ENCODE data around the gene TSPAN12. TPM values are rescaled to one million over a fixed set of nuclear protein-coding genes. Genes with fewer than 3 reads are reported as not detected.

Gene TSPAN12
- total RNA-seq, 2 donors from 2014 or later = not detected

DNA sequence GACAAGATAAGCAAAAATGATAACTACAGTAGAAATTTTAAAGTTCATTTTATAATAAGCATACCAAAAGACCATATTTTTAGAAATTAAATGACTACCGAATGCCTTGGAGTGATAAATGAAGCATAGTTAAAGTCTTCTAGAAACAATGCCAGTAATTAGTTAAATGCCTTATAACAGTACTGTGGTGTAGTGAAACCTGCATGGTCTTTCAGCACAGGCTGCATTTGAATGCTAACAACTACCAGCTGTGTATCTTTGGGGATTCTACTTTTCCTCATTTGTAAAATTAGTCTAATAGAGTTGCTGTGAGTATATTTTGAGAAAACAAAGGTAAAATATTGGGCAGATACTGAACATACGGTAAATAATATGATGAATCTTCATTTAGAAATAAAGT lies 25.1 kb downstream of the TSPAN12 start:
- H3K27me3 Mint-ChIP-seq = peaks cover 15 to 40% of the 10 kb centered on the region in 2 donors
- peaks cover 4% of the 10 kb centered on the region for H3K9me3 Mint-ChIP-seq
- H3K36me3 Mint-ChIP-seq = no peaks in the 10 kb centered on the region
- no peak overlapping the region for H3K4me3 Mint-ChIP-seq
- no peaks in the 10 kb centered on the region for H3K4me1 Mint-ChIP-seq (ENCODE audit: low read depth in 2 of 2)
- ATAC-seq (no peak), DNase-seq (ENCODE audit: low spot score) (no peak)
- H3K27ac Mint-ChIP-seq = no peak overlapping the region

DNA sequence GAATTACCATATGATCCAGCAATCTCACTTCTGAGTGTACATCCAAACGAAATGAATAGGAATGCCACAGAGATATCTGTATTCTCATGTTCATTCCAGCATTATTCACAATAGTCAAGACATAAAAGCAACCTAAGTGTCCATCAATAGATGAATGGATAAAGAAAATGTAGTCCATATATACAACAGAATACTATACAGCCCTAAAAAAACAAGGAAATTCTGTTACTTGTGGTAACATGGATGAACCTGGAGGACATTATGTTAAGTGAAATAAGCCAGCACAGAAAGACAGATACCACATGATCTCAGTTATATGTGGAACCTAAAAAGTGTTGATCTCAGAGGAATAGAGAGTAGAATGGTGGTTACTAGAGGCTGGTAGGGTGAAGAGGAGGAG lies 26.7 kb downstream of the TSPAN12 start:
- peaks cover 4% of the 10 kb centered on the region for H3K9me3 Mint-ChIP-seq
- H3K27me3 Mint-ChIP-seq = peaks cover 15 to 40% of the 10 kb centered on the region in 2 donors
- H3K4me1 Mint-ChIP-seq (ENCODE audit: low read depth in 2 of 2) = no peaks in the 10 kb centered on the region
- no peak for ATAC-seq
- no peak overlapping the region for H3K4me3 Mint-ChIP-seq
- DNase-seq (ENCODE audit: low spot score) = no peak
- no peaks in the 10 kb centered on the region for H3K36me3 Mint-ChIP-seq
- H3K27ac Mint-ChIP-seq = no peak overlapping the region

DNA sequence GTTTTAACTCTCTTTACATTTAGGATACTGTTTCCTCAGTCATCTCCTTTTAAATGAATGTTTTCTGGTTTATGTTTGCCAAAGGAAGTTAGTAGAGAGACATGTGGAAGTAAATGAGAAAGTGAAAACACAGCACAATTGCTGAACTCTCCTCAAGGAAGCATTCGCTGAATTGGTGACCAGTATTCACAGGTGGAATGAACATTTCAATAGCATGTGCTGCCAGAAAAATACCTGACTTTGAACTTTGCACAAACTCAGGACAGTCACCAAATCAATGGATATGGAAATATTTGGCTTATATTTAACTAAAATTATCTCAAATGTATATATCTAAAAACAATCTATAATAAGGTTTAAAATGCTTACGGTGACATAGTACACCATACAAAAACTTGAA lies 28.5 kb downstream of the TSPAN12 start:
- peaks cover 7 to 36% of the 10 kb centered on the region in 2 donors for H3K27me3 Mint-ChIP-seq
- H3K27ac Mint-ChIP-seq = no peak overlapping the region
- H3K36me3 Mint-ChIP-seq = no peaks in the 10 kb centered on the region
- no peak overlapping the region for H3K4me3 Mint-ChIP-seq
- no peaks in the 10 kb centered on the region for H3K4me1 Mint-ChIP-seq (ENCODE audit: low read depth in 2 of 2)
- DNase-seq (ENCODE audit: low spot score) (no peak), ATAC-seq (no peak)
- H3K9me3 Mint-ChIP-seq = peaks cover 4% of the 10 kb centered on the region

DNA sequence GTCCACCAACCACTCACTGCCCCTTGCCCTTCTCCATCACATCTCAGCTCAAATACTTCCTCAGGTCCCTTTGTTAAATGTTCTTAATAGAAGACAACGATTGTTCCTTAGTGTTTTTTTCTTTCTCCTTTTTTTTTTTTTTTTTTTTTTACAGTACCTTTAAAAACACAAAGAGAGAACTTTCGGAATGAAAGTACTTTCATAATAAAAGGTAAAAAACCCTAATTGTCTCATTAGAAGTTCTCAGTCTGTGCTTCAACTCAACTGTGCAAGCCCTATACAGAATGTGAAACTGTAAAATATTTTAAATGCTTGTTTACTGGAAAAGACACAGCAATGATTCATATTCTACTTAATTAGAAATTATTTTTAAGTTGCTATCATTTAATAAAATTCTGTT lies 29.4 kb downstream of the TSPAN12 start:
- H3K36me3 Mint-ChIP-seq = no peaks in the 10 kb centered on the region
- no peak overlapping the region for H3K27ac Mint-ChIP-seq

DNA sequence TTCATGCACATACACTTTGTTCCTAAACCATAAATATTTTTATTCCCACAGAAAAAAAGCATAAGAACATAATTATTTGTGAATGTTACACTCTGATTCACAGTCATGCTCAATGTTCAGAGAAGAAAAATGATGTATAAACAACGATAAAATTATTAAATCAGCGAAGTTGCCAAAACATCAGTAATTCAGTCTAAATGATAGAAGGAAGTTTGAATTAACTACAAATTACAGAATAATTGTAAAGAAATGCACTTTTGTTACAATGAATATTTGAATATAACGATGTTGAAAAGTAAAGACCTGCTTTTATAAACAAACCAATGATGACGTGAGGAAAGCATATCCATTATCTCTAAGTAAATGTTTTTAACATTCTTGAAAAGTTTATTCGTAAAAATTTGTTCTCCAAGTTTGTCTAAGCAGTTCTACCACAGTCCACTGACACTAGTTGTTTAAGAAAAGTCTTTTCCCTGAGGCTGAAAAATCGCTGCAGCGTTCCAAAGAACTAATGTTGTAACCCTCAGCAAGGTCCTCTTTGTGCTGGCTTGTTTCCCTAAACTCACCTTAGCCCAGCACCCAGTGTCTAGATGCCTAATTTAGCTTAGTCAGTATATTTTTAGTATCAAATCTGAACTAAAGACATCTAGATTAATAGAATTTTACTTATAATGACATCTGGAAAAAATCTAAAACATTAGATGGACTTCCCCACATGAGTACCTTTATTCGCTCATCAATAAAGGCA lies 30.4 kb downstream of the TSPAN12 start:
- Mint-ChIP-seq H3K9me3 (peaks cover 4% of the 10 kb centered on the region), H3K27me3 (peaks cover 7 to 46% of the 10 kb centered on the region in 2 donors), H3K4me1 (ENCODE audit: low read depth in 2 of 2) (no peaks in the 10 kb centered on the region), H3K27ac (no peak overlapping the region), H3K36me3 (no peaks in the 10 kb centered on the region), H3K4me3 (no peak overlapping the region)
- DNase-seq (ENCODE audit: low spot score) (no peak), ATAC-seq (no peak)

More for the DNA sequence above, 29.4 kb downstream of the TSPAN12 start:
- Mint-ChIP-seq H3K9me3 (peaks cover 4% of the 10 kb centered on the region), H3K27me3 (peaks cover 7 to 38% of the 10 kb centered on the region in 2 donors), H3K4me1 (ENCODE audit: low read depth in 2 of 2) (no peaks in the 10 kb centered on the region), H3K4me3 (no peak overlapping the region)
- DNase-seq (ENCODE audit: low spot score) = no peak
- no peak for ATAC-seq

DNA sequence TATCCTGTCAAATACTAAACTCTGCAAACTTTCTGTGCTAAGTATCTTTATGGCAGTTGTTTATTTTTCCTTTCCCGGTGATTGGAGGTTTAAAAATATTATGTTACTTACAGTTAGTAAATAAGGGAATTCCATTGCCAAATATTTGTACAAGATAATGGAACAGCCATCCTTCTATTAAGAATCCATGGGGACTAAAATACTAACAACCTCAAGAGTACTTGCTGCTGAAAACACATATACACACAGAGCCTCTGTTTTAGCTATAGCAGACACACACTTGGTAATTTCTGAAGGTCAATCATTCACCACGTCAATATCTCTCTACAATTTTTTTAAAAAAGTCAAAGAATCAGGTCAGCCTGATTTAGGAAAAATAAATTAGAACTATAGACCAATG lies 32.4 kb downstream of the TSPAN12 start:
- ATAC-seq = no peak
- Mint-ChIP-seq H3K27ac (no peak overlapping the region), H3K27me3 (peaks cover 5 to 33% of the 10 kb centered on the region in 2 donors), H3K9me3 (peaks cover 2% of the 10 kb centered on the region), H3K4me3 (no peak overlapping the region), H3K36me3 (no peaks in the 10 kb centered on the region), H3K4me1 (ENCODE audit: low read depth in 2 of 2) (no peaks in the 10 kb centered on the region)
- no peak for DNase-seq (ENCODE audit: low spot score)

DNA sequence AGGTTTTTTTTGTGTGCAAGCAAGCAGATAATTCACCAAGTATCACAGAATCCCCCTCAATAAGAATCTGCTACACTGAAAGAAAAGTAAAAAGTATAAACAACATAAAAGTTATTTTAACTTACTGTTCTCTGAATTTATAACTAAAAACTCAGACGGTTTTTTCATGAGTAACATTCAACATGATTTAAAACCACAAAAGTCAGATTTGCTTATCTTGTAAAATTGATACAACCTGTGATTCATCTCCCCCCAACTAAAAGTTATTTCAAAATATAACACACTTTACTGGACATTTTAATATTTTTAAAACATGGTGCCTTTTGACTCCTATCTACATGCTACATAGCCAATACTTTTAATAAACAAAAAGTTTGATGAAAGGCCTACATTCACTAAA lies 32.8 kb downstream of the TSPAN12 start:
- Mint-ChIP-seq H3K36me3 (no peaks in the 10 kb centered on the region), H3K4me1 (ENCODE audit: low read depth in 2 of 2) (no peaks in the 10 kb centered on the region), H3K27ac (no peak overlapping the region), H3K4me3 (no peak overlapping the region), H3K27me3 (peaks cover 4 to 31% of the 10 kb centered on the region in 2 donors), H3K9me3 (no peaks in the 10 kb centered on the region)
- no peak for DNase-seq (ENCODE audit: low spot score)
- no peak for ATAC-seq

DNA sequence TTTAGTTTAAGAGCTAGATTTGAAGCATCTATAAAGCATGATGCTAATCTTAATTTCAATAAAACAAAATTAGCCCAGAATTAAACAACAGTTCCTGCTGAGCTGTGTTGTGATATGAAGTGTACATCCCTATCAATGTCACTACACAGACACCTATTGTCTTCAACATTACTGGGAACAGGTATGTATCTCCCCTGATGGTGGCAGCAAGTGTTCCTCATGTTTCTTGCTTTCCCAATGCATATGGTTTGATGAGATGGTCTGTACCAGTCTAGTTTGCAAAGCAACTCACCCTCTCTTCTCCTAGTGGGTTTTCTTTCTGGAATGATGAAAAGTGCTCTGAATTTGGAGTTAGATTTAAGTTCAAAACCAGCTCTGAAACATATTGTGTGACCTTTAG lies 38.1 kb downstream of the TSPAN12 start:
- H3K27ac Mint-ChIP-seq = no peak overlapping the region
- DNase-seq (ENCODE audit: low spot score) = no peak
- peaks cover 13 to 29% of the 10 kb centered on the region in 2 donors for H3K27me3 Mint-ChIP-seq
- H3K9me3 Mint-ChIP-seq = peaks cover 3% of the 10 kb centered on the region
- no peaks in the 10 kb centered on the region for H3K36me3 Mint-ChIP-seq
- H3K4me3 Mint-ChIP-seq = no peak overlapping the region
- no peak for ATAC-seq
- no peaks in the 10 kb centered on the region for H3K4me1 Mint-ChIP-seq (ENCODE audit: low read depth in 2 of 2)

DNA sequence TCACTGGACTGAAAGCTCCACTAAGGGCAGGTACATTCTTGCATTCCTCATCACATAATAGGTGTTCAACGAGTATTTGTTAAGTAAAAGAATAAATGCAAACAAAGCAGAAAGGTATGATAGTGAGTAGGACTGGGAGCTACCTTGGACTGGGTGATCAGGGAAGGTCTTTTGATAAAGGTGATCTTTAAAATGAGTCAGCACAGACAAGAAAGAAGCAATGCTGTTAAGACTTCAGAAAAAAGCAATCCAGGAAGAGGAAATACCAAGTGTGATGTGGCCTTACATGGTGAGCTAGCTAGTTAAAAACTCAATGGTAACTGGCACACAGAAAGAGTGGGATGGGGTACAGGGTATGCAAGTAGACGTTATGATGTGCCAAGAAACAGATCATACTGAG lies 40.1 kb downstream of the TSPAN12 start:
- ATAC-seq (no peak), DNase-seq (ENCODE audit: low spot score) (no peak)
- H3K4me3 Mint-ChIP-seq = no peak overlapping the region
- no peaks in the 10 kb centered on the region for H3K36me3 Mint-ChIP-seq
- H3K4me1 Mint-ChIP-seq (ENCODE audit: low read depth in 2 of 2) = no peaks in the 10 kb centered on the region
- H3K27ac Mint-ChIP-seq = no peak overlapping the region
- peaks cover 3% of the 10 kb centered on the region for H3K9me3 Mint-ChIP-seq
- H3K27me3 Mint-ChIP-seq = peaks cover 13 to 20% of the 10 kb centered on the region in 2 donors

DNA sequence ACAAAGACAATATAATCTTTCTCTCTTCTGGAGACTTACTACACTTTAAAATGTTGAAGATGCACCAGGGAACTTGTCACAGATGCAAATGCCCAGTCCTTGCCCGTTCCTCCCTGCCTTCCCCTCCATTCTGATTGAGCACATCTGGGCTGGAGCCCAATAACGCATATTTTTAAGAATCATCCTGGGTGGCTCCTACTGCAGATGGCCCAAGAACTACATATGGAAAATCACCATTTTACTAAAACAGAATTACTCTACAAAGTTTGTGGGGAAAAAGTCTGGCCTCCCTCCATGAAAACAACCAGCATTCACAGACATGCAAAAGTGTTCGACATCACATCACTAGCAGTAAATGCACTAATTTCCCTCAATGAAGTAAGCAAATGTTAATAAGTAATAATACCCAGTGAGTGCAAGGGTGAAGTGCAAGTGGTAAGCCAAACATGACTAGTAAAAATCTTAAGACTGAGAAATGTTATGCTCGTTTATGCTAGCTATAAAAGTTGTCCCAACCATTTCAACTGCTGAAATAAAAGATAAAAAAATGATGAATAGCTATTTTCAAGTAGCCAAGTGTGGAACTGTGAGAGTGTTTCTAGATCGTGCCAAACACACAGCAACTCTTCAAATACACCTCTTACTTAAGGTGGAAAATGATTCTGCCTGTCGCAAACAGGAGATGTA lies 43.5 kb downstream of the TSPAN12 start:
- Mint-ChIP-seq H3K4me3 (no peak overlapping the region), H3K4me1 (ENCODE audit: low read depth in 2 of 2) (no peaks in the 10 kb centered on the region)

DNA sequence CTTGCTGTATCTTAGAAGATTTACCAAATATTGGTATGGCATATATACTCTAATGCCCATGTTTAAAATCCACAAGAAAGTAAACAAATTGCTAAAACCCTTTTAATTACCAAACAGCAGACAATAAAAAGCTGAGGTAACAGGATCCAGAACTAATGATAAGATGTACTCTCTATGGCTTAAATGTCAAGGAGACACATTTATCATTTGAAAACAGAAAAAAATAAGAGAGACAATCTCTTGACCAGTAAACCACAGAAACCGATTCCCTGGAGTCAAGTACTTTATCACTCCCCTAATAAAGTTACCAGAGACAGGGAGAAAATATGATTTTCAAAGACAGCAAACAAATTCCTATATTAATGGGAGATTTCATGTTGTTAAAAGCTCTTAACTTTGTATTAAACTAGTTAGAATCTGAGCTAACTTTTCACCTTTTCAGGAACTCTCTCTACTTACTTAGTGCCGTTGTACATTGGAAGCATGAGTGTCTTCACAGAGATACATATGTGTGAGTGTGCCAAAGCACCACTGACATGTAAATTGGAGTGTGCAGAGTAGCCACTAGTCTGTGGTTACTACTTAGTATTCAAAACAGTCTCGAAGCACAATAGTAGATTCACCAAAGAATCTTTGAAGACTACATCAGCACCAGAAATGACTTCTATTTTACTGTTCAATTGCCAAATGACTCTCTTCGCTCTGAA lies 44.2 kb downstream of the TSPAN12 start:
- Mint-ChIP-seq H3K9me3 (peaks cover 3% of the 10 kb centered on the region), H3K27ac (no peak overlapping the region), H3K27me3 (peaks cover 13 to 16% of the 10 kb centered on the region in 2 donors), H3K4me1 (ENCODE audit: low read depth in 2 of 2) (no peaks in the 10 kb centered on the region), H3K36me3 (no peaks in the 10 kb centered on the region), H3K4me3 (no peak overlapping the region)
- DNase-seq (ENCODE audit: low spot score) = no peak
- no peak for ATAC-seq

More for the DNA sequence above, 43.5 kb downstream of the TSPAN12 start:
- DNase-seq (ENCODE audit: low spot score) = no peak
- no peaks in the 10 kb centered on the region for H3K36me3 Mint-ChIP-seq
- no peak for ATAC-seq
- no peak overlapping the region for H3K27ac Mint-ChIP-seq
- peaks cover 3% of the 10 kb centered on the region for H3K9me3 Mint-ChIP-seq
- peaks cover 13 to 16% of the 10 kb centered on the region in 2 donors for H3K27me3 Mint-ChIP-seq

DNA sequence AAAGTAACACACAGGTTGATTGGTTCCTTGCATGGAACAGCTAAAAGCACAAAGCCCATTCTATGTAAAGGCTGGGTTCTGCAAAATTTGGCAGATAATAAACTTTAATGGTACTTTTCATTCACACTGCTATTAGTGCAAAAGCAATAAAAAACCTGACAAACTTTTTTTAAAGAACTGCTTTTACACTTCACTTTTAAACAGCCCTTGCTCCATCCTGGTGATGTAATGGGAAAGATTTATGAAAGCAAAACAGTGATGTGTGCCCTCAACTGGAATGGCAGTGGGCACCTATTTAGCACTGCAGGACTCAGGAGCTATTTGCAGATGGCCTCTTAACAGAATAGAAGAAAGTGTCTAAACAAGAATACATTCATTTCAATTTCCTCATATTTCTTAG lies 44.9 kb downstream of the TSPAN12 start:
- Mint-ChIP-seq H3K27me3 (peaks cover 12 to 16% of the 10 kb centered on the region in 2 donors), H3K9me3 (peaks cover 3% of the 10 kb centered on the region), H3K36me3 (no peaks in the 10 kb centered on the region), H3K4me3 (no peak overlapping the region), H3K27ac (no peak overlapping the region), H3K4me1 (ENCODE audit: low read depth in 2 of 2) (no peaks in the 10 kb centered on the region)
- ATAC-seq (no peak), DNase-seq (ENCODE audit: low spot score) (no peak)

DNA sequence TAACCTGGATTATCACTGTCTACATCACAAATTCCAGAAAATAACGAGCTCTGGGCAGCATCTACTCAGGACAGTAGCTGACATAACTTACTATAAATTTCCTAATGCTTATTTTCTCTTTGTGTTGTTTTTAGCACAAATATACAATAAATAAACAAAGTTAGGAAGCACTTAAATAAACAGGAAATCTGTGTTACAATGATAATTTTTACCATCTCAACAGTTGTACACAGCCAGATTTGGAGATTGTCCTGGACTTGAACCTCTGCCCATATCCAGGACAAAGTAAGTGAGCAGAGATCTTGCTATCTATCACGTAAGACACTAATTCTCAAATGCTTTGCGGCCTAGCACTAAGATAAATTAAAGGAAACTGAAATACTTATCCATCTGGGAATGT lies 48.7 kb downstream of the TSPAN12 start:
- DNase-seq (ENCODE audit: low spot score) (no peak), ATAC-seq (no peak)
- Mint-ChIP-seq H3K27me3 (no peaks in the 10 kb centered on the region), H3K9me3 (no peaks in the 10 kb centered on the region), H3K4me3 (no peak overlapping the region), H3K36me3 (no peaks in the 10 kb centered on the region), H3K27ac (no peak overlapping the region), H3K4me1 (ENCODE audit: low read depth in 2 of 2) (no peaks in the 10 kb centered on the region)

DNA sequence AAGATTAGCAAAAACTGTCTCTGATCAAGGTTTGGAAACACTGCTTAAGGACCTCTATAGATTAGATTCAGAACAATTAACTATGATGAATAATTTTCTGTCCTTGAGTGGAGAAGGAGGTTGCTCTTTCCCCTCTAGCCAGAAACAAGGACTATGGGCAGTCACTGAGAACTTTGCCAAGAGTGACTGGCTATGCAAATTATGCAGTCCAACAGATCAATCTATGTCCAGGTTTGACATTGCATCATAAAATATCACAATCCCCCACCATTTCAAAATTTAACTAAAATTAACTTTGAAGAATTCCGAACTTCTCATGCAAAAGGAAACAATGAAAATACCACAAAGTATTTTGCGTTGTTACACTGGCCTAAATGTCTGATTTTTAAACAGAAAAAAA lies 50.6 kb downstream of the TSPAN12 start:
- no peak overlapping the region for H3K27ac Mint-ChIP-seq
- no peaks in the 10 kb centered on the region for H3K9me3 Mint-ChIP-seq
- no peaks in the 10 kb centered on the region for H3K27me3 Mint-ChIP-seq
- no peaks in the 10 kb centered on the region for H3K4me1 Mint-ChIP-seq (ENCODE audit: low read depth in 2 of 2)
- ATAC-seq = no peak
- no peaks in the 10 kb centered on the region for H3K36me3 Mint-ChIP-seq
- no peak for DNase-seq (ENCODE audit: low spot score)
- H3K4me3 Mint-ChIP-seq = no peak overlapping the region

Measured in natural killer cell treated with Interleukin-12 subunit alpha and Interleukin-12 subunit beta and Interleukin-15 and Interleukin-18, amount 100 ng/mL, for 72 hours (primary cell).